RPMI7951 (cell line): ENCODE data around the gene ZNF423. TPM values are rescaled to one million over a fixed set of nuclear protein-coding genes. Genes with fewer than 3 reads are reported as not detected.

Experiments used
- DNase-seq: peaks from one replicate; pipeline ENCODE4 v3.0.0-alpha.2; 2012; ENCODE audit warnings: low read depth
- total RNA-seq: library from RNA; depleted of rRNA; stranded (reverse); fragments of >200 nt; shearing (Covaris generic); gene quantifications from 2 replicates; pipeline ENCODE4 v1.2.3, GENCODE V29; 2014

The ZNF423 gene
- total RNA-seq, 1 experiment from 2014 or later = under 0.01 TPM

DNA sequence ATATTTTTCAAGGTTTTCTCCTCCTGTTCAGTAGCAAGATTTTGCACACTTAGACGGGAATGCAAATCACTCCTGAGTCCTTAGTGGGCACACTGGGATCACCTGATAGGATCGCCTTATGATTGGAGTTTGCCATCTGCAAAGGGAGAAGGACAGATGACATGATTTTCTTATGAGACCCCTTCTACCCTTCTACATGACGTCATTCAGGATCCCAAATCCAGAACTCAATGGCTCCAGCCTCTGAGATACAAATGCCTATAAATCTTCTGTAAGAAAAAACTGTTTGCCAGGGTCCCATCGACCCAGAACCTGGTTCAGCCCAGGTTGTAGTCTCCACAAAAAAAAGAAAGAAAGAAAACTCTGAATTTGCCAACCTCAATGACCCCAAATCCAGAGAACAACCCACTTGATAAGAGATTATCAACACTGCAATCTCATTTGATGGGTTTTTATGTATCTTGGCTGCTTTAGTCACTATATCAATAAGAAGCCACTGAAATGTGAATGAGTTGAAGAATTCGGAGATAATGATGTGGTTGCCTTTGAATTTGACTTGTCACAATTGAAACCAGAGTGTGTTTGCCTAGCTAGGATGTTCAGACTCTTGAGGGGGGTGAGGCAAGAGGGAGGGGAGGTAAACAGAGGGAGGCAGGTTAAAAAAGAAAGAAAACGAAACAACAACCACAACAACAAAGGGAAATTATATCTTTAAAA, 6.7 kb downstream of the ZNF423 start:
- DNase-seq = no peak

DNA sequence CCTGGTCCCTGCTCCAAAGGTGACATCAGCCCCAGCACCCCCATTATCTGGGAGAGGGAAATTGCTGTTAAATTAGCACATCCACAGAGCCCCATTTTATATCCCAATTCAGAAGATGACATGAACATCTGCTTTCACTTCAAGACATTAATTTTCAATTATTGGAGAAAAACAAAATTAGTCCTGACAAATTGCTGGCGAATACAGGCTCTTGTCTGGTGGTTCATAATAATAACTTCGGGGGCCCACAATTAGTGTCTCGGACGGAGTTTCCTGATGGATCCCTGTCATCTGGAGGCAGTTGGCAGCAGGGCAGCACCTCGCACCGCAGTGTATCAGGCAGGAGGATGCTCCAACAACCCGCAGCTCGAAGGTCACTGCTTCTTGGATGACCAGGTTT, 7.4 kb downstream of the ZNF423 start:
- no peak for DNase-seq

DNA sequence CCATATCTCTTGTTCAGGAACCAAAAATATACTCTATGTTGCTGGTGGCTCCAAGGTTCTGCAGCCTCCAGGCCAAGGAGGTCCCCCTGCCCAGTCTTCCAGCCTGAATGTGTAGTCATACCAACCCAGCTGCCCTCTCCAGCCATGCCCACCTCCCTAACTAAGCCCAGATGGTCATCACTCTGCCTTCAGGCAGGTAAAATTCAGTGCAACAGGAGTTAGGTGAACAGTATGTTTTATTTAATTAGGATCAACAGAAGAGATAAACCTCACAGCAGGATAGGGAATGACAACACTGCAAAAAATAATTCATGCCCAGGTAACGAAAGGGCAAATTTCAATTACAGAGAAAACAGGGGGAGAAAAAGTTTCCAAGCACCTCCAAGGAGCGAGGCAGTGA, 9.1 kb downstream of the ZNF423 start:
- DNase-seq = no peak

DNA sequence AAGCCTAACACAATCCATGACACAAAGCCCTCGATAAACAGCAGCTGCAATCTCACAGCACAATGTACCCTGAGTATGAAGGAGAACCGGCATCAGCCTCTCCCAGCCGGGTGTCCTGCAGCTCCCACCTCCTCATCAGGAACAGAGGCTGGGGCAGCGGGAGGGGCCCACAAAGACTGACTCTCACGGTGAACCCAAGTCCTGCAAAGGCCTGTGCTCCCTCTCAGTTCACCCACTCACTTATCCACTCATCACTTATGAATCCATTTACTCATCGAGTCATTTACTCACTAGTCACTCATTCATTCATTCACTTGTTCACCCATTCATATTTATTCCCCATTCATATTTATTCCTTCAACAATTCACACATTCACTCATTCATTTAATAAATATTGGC, 11.6 kb downstream of the ZNF423 start:
- DNase-seq = no peak

DNA sequence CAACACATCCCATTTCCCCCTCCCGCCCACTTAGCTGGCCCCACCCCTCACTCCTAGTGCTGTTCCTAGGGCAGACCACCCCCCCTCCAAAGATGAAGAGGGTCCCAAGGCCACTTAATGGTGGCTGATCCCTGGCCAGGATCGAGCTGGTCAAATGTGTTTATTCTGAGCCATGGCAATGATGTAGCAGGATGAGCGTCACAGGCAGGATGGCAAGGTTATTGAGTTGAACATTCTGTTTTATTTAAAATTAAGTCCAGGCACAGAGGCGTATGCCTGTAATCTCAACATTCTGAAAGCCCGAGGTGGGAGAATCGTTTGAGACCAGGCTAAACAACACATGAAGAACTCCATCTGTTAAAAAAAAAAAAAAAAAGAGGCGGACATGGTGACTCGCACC, 12.2 kb downstream of the ZNF423 start:
- DNase-seq = no peak

DNA sequence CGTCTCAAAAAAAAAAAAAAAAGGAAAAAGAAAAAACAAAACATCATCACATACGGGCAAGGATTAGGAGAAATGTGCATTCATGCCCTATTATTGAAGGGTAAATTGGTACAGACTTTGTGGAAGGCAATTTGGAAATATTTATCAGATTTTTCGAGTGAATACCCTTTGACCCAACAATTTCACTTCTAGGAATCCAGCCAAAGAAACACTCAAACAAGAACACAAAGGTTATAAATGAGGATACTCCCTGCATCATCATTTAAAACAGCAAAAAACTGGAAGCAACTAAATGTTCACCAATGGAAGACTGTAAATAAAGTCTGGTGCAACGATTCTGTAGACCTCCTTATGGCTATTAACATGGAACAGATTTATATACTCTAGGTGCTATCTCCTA, 12.9 kb downstream of the ZNF423 start:
- no peak for DNase-seq

DNA sequence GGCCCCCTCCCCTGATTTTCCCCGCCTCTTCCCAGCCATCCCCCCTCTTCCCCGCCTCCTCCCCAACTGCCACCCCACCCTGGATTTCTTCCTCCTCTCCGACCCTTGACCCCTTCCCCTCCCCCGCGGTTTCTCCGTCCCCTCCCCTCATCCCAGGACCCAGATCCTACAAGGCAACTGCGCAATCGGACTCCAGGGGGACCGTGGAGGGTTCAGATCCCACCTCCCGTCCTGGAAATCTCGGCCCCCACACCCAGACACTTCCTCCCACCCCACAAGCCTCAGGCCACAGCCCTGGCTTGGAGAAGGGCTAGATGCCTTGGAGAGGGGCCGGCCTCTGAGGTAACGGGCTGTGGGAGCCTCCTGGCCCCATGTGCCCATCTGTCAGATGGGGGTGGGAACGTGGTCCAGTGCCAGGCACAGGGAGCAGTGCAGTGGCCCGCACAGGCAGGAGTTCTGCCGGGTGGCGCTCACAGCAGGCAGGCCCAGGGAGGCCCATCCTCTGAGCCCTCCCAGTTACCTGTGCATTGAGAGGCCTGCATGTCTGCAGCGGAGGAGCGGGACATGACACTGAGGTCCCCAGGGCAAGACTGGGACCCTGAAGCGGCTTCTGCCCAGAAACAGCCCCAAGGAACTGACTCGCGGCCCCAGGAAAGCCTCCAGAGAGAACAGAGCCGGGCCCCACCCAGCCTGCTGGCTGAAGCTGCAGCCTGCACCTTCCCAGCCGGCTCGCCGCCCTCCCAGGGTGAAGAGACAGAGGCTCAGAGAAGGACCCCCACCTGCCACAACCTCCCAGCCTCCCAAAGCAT, 16.7 kb downstream of the ZNF423 start:
- no peak for DNase-seq

DNA sequence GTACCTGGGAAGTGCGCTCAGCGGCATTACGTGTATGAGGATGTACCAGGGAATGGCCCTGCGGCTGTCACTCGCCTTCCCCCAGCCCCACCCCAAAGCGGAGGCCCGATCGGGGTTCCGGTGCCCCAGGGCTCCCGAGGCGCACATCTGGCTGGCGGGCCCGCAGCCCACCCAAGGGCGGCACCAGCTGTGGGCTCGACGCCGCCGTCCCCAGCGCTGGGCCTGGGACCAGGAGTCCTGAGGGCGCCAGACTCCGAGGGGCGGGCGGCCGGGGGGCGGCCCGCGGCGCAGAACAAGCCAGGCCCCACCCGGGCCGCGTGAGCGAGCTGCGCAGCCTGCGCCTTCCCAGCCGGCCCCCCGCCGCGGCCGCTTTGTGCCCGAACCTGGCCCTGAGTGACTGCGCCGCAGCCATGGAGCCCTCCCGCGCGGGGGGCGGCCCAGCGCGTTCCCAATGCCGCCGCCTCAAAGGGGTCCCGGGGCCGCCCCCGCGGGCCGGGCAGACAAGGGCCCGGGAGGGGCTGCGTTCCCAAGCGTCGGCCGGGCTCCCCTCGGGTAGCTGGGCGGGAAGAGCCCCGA, 17.4 kb downstream of the ZNF423 start:
- DNase-seq = no peak

DNA sequence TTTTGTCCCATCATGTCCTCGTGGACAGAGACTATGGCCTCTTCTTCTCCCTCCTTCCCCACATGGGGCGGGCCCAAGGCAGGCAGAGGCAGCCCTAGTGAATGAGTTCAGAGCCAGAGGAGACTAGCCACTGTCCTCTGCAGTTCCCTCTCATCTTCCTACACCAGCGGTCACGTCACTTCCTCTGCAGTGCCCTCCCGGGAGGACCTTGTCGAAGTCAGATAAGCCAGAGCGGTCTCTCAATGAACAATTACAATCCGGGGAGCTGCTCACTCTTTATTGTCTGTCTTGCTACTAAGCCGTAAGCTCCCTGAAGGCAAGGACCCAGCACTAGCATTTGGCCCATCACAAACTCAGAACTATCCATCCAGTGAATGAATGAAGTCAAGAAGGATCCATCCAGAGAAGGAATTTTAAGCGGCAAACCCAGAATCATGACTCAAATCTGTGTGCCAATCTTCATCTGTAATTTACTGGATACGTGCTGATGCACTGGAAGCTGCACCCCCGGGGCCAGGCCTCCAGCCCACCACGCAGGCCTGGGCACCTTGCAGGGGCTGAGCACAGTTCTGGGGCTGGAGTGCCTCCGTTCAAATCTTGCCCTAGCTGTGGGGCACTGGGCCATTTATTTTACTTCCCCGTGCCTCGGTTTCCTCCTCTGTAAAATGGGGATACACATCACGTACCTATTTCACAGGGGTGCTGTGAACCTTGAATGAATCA, 18.1 kb downstream of the ZNF423 start:
- no peak for DNase-seq

DNA sequence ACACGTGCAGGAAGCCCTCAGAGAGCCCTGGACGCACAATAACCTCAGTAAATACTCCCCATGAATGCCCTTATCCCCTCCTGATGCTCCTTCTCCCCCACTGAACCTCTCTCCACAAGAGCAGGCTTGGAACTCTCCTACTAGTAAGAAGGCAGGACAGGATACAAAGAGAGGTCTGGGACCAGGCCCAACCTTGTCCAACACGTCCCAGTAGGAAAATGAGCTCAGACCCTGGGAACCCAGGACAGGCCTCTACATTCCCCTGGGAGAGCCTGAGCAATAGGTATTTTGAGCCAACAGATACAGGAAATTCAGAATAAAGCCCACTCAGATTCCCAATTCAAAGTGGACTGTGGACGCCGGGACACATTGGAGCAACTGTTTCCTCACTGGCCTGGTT, 19.2 kb downstream of the ZNF423 start:
- no peak for DNase-seq

DNA sequence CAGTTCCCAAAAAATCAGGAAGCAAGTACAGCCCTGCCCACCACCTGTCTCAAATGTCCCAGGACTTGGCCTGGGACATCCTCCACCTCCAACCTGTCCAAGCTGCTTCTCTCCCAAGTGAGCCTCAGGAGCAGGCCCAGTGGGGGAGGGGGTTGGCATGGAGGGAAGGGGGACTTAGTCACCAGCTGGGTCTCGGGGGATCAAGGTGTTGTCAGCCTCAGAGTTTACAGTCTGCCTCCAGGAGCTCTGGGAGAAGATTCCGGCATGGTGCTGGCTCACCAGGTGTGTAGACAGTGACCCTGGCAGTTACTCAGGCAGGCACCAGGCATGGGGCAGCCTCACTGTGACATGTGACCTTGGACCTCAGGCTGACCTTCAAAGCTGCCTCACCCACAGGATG, 19.7 kb downstream of the ZNF423 start:
- no peak for DNase-seq

DNA sequence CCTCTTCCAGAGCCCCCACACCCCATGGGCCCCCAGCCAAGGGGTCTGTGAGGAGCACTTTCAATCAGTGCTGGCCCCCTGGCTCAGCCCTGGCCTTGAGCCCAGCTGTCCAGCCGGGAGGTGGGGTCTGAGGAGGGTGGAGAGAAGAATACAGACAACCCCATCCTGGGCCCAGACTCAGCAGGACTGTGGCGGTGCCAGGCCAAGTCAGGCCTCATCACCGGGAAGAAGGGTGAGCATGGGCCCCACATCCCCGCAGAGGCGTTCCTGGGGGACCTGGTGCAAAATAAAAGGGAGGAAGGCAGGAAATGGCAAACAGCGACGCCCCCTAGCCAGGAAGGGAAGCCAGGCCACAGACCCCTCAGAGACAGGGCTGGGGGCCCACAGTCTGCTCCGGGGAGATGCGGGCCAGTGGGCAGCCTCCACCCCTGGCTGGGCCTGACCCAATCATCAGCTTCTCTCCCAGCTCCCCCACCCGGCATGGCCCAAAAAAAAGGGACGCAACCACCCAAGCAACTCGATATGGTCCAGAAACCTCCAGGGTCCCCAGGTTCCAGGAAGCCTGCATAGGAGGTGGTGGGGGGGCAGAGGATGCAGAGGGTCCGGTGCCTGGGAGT, 20.6 kb downstream of the ZNF423 start:
- DNase-seq = no peak

DNA sequence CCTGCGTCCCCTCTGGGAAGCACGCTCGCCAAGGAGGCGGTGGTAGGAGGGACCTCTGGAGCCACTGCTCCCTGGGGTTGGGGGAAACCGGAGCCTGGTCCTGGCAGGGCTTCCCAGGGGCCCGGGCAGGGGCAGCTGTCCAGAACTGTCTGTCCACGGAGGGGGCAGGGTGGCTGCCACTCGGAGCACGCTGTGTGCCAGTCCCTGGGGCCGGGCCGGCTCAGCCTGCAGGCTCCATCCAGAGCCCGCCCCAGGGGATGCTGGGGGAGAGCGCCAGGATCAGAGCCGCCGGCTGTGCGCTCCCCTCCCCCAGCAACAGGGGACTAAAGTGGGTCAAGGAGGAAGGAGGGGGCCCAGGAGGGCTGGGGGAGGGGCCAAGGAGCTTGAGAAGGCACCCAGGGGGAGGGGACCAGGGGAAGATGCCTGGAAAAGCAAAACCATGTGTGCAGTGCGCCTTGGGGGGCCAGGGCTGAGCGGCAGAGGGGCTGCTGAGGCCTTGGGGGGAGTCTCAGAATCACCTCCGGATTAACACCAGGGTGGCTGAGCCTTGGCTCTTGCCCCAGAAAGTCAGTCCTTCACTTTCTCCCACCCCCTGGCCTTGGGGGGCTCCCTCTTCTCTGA, 21.3 kb downstream of the ZNF423 start:
- DNase-seq = no peak

DNA sequence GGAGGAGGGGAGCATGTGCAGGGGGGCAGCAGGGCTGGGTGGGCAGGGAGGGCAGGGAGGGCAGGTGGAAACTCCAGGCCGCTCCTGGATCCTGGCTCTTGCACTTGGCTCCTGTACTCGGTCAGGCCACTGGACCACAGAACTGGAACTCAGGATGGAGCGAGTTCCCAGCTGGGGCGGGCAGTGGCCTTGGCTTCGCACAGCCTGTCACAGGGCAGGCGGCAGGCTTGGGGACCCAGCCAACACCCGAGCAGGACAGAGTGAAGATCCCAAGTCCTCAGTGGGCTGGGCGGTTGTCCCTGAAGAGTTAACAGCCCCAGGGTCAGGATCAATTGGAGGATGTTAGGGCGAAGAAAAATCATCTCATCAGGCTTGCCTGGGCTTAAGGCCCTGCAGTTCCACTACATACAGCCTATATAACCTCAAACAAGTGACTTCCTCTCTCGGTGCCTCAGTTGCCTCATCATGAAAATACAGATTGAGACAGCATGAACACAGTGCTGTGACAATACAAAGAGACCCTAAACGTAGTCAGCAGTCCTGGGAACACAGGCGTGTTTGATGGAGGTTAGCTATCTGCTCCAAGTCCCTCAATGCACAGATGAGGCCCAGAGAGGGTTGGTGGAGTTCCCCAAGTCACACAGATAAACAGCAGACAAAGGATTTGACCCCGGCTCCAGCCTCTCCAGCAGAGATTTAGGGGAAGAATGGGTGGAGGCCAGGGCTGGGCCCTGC, 21.9 kb downstream of the ZNF423 start:
- DNase-seq = no peak

DNA sequence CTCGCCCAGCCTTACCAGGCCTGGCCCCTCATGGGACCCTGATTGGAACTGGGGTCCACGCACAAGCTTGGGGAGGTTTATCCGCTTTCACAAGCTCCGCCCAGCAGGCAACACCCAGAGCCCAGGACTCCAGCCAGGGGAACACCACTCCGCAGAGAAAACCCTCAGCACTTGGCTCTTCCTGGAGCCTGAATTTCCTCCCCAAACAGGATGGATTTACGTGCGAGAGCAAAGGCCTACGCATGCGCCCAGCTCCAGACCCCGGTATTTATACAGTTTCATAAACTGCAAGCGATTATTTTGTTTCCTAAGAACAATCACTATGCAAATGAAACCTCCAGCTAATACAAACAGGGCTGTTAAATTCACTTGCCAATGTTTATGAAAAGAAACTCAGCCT, 22.8 kb downstream of the ZNF423 start:
- DNase-seq = no peak

DNA sequence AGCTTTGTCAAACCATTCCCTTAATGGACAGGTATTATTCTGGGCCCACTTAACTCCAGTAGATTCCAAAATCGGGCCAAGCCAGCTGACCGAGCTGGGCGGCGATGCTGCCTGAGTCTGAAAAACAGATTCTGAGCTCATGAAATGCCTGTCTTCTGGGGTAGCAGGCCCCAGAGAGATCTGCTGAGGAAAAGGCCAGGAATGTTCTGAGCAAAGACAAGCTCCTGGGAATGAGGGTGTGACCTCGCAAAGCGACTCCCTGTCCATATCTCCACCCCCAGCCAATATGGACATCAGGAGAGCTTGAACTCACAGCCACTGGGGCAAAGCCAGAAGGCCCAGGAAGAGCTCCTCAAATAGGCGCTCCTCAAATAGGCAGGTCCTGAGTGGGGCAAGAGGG, 23.7 kb downstream of the ZNF423 start:
- no peak for DNase-seq

DNA sequence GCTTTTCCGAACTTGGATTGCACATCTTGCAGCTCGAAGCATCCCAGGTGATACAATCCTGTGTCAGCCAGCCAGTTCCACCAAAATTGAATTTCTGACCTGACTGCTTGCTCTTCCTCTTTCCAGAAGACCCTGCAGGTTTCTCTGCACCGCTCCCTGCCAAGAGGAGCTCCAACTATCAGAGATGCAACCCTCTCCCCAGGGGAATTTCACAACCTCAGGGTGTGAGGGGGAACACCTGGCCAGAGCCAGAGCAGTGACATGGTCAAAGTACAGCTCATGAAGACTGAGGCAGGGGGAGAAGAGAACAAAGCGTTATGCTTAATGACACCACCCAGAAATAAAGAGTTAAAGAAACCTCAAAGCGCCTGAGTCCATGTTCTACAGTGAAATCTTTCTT, 25.0 kb downstream of the ZNF423 start:
- DNase-seq = no peak

DNA sequence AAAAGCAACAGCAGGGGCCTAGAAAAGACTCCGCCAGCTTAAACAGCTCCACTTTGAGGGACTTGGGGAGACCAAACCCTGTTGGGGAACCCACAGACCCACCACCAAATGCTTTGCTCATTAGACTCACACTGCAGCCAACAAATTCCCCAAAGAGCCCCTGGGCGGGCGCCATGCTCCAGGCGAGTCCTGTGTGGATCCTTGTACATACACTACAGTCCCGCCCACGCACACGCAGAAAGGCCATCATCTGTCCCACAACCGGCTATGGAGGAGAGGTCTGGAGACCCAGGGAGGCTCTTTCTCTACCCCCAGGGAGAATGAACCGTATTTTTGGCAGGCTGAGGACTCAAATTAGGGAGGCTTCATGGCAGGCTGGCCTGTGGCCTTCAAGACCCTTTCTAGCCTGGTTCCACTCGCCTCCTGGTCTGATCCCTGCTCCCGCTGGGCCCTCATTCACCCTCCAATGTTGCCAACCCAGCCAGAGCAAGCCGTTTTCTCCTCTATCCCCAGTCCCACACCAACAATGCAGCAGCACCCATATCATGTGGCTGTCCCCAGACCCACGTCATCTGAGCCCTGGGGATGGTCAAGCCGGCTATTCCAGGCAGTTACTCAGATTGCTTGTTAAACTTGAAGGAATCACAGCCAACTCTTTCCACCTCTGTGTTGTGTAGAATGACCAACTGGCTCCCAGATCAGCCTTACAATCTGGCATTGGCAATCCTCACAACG, 27.2 kb downstream of the ZNF423 start:
- no peak for DNase-seq

DNA sequence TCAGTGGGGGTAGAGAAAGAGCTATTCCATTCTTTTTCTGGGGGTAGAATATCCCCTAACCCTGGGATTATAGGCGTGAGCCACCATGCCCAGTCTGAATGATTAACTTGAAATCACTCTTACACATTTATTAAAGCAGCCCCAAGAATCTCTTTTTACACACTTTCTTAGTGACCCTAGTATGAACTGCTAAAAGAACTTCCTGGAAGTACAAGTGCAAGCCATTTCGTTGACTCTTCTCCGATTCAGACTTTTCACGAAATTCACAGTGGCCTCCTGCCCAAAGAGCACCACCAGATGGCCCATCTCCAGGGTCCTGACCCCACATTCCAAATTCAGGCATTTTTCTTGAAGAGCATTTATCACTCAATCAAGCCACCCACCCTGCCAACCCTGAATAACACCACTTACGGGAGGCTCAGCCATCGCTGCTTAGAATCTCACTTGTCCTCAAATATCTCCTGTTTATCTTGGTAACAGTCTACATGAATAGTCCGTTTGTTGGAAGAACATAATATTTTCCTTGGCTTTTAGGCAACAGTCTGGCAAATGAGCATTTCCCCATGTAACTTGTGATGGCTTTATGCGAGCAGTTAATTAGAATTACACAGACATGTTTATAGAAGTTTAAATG, 28.0 kb downstream of the ZNF423 start:
- no peak for DNase-seq

DNA sequence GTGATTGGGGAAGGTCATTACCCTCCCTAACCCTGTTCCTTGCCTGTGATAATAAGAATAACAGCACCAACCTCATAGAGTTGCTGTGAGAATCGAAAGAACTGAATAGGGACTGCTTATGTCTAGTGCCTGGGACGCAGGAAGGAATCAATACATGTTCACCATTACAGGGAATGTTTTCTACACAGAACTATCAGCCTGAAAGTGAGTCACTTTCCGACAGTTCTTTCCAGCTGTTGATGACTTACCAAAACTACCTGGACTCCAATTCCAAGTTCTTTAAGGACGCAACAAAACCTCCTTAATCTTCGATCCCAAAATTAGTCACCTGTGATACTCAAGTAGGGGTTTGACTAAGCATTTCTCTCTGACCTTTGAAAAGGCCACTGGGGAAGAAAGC, 29.4 kb downstream of the ZNF423 start:
- DNase-seq = no peak
